B cell (primary cell): ENCODE data around the gene WAC. TPM values are rescaled to one million over a fixed set of nuclear protein-coding genes. Genes with fewer than 3 reads are reported as not detected.
"Not testable (repeated sequence)": the region's sequence is repeated elsewhere in the genome, so short reads cannot be mapped to it uniquely, and the experiment has no call there.

Source experiments
- ATAC-seq: fragments of 200-7000 bp; cut with Tn5 transposase; one replicate; pipeline ENCODE4 v1.10.0; 2021; ENCODE audit warnings: low read depth, mild to moderate bottlenecking, moderate number of reproducible peaks, moderate library complexity
- CTCF ChIA-PET: fragments of 350-600 bp; sonication (Branson Sonifier 250); formaldehyde crosslinking; loops from one replicate; lab custom pipeline; 2021; ENCODE audit warnings: antibody characterized with exemption, inconsistent platforms; lab: Charles Lee
- POLR2A ChIA-PET: fragments of 350-600 bp; sonication (Branson Sonifier 250); formaldehyde crosslinking; loops from one replicate; lab custom pipeline; 2021; ENCODE audit warnings: antibody characterized with exemption; lab: Charles Lee
- DNase-seq: peaks from one replicate; pipeline ENCODE4 v3.0.0; 2013
- H2AFZ ChIP-seq: 2 replicates; pipeline ENCODE4 v1.6.1; 2012; ENCODE audit warnings: mild to moderate bottlenecking, low read depth, low read length; ENCODE audit not compliant: insufficient read depth, poor library complexity, severe bottlenecking
- H3K27ac ChIP-seq, 2 donors: 1 replicate in 1 of 2; 2 replicates in 1 of 2; pipeline ENCODE4 v1.5.1; 2012 to 2013; ENCODE audit warnings: low read length in 2 of 2, mild to moderate bottlenecking in 2 of 2, moderate library complexity in 1 of 2
- H3K27me3 ChIP-seq, 4 experiments: fragments of 200-600 bp in 1 of 4; sonication (generic) in 1 of 4; replicated peaks in 1 of 4; 1 replicate in 2 of 4; 2 replicates in 2 of 4; pipeline versions ENCODE4 v1.6.1 to v1.7.0; 2013 to 2016; ENCODE audit warnings: low read length in 3 of 4, mild to moderate bottlenecking in 2 of 4, mixed read lengths in 1 of 4, moderate library complexity in 1 of 4; ENCODE audit not compliant: insufficient read depth in 4 of 4, control insufficient read depth in 3 of 4; ENCODE audit errors: control extremely low read depth in 1 of 4
- H3K36me3 ChIP-seq, 2 experiments: replicated peaks in 1 of 2; 1 replicate in 1 of 2; 2 replicates in 1 of 2; pipeline versions ENCODE4 v1.6.1 to v1.7.1; 2013; ENCODE audit warnings: low read length in 1 of 2; ENCODE audit not compliant: insufficient read depth in 2 of 2, control insufficient read depth in 1 of 2; ENCODE audit errors: control extremely low read depth in 1 of 2, extremely low read depth in 1 of 2
- H3K4me1 ChIP-seq, 2 donors: fragments of 200-600 bp in 1 of 2; sonication (generic) in 1 of 2; 1 replicate in 1 of 2; 2 replicates in 1 of 2; pipeline versions ENCODE4 v1.5.1 to v1.6.1; 2013 to 2017; ENCODE audit warnings: low read length in 2 of 2; ENCODE audit not compliant: control insufficient read depth in 2 of 2, insufficient read depth in 2 of 2
- H3K4me2 ChIP-seq: replicated peaks from 2 replicates; pipeline ENCODE3; 2012; ENCODE audit warnings: mild to moderate bottlenecking, low read depth, low read length; ENCODE audit not compliant: poor library complexity, severe bottlenecking
- H3K4me3 ChIP-seq, 5 experiments: fragments of 200-600 bp in 1 of 5; sonication (generic) in 1 of 5; 1 replicate in 3 of 5; 2 replicates in 2 of 5; pipeline versions ENCODE4 v1.5.1 to v1.7.0; 2011 to 2016; ENCODE audit warnings: low read length in 4 of 5, mild to moderate bottlenecking in 4 of 5, low read depth in 2 of 5, control low read depth in 1 of 5, moderate library complexity in 1 of 5; ENCODE audit not compliant: insufficient read depth in 1 of 5; ENCODE audit errors: control extremely low read depth in 1 of 5, extremely low read depth in 1 of 5
- H3K79me2 ChIP-seq: fragments of 200-600 bp; sonication (generic); one replicate; pipeline ENCODE4 v1.6.0; 2016; ENCODE audit warnings: low read length; ENCODE audit not compliant: control insufficient read depth, insufficient read depth
- H3K9ac ChIP-seq: fragments of 200-600 bp; sonication (generic); 2 replicates; pipeline ENCODE4 v1.6.1; 2017; ENCODE audit warnings: mild to moderate bottlenecking, low read length, moderate library complexity
- H3K9me3 ChIP-seq, 3 donors: one replicate each; pipeline versions ENCODE4 v1.6.1 to v1.7.1; 2013; ENCODE audit warnings: low read length in 2 of 3; ENCODE audit not compliant: control insufficient read depth in 2 of 3, insufficient read depth in 1 of 3; ENCODE audit errors: control extremely low read depth in 1 of 3
- H4K20me1 ChIP-seq: 2 replicates; pipeline ENCODE4 v1.6.0; 2012; ENCODE audit warnings: mild to moderate bottlenecking, low read length; ENCODE audit not compliant: insufficient read depth, control insufficient read depth, poor library complexity, severe bottlenecking
- H3K27ac Mint-ChIP-seq: one replicate; pipeline ENCODE4 v1.8.0; 2021; ENCODE audit warnings: mixed read lengths
- H3K27me3 Mint-ChIP-seq: one replicate; pipeline ENCODE4 v1.8.0; 2021; ENCODE audit warnings: mixed read lengths
- H3K4me1 Mint-ChIP-seq: one replicate; pipeline ENCODE4 v1.8.0; 2021; ENCODE audit warnings: mixed read lengths
- H3K4me3 Mint-ChIP-seq: one replicate; pipeline ENCODE4 v1.8.0; 2021; ENCODE audit warnings: mixed read lengths
- H3K9me3 Mint-ChIP-seq: one replicate; pipeline ENCODE4 v1.8.0; 2022; ENCODE audit warnings: mixed read lengths; ENCODE audit not compliant: insufficient read depth
- CTCF ChIP-seq: fragments of 200-600 bp; IDR thresholded peaks from one replicate; pipeline ENCODE4 v1.8.0; 2022; ENCODE audit warnings: antibody characterized with exemption, mild to moderate bottlenecking
- EZH2 ChIP-seq: IDR thresholded peaks from 2 replicates; pipeline ENCODE4 v1.6.1; 2012; ENCODE audit warnings: borderline replicate concordance, low read depth, mild to moderate bottlenecking, moderate library complexity, low read length; ENCODE audit not compliant: insufficient read depth, poor library complexity, severe bottlenecking
- WGBS: methylation state at CpG from one replicate; pipeline ENCODE4 v1.1.5; 2013; ENCODE audit warnings: missing lambda C conversion rate; ENCODE audit not compliant: insufficient coverage; 5-methylcytosine and 5-hydroxymethylcytosine counted together
- intact Hi-C: fragments of 100-400 bp; cut with micrococcal nuclease; formaldehyde crosslinking; loops from one replicate; pipeline ENCODE4 v1.10.0; 2022
- polyA plus RNA-seq: library from polyadenylated mRNA; depleted of rRNA; stranded (reverse); fragments of >200 nt; gene quantifications from 2 replicates; pipeline ENCODE4 v1.2.3, GENCODE V29; 2012
- total RNA-seq, 2 donors: library from RNA; stranded (reverse); fragments of 120-200 nt in 1 of 2; gene quantifications; 1 replicate in 1 of 2; 2 replicates in 1 of 2; pipeline versions ENCODE4 v1.2.3 to v1.2.4, GENCODE V29; 2013 to 2022

WAC gene
- total and polyA plus RNA-seq, 2 donors (not counting 1 experiment from before 2014, with no cell fraction given): 77.4 to 196 TPM

- H3K27ac Mint-ChIP-seq, H3K4me2 ChIP-seq, H3K27ac ChIP-seq, H3K9me3 Mint-ChIP-seq, H3K27me3 ChIP-seq, H3K27me3 Mint-ChIP-seq, H2AFZ ChIP-seq, H3K4me1 ChIP-seq, H3K9ac ChIP-seq, intact Hi-C loops, H4K20me1 ChIP-seq, H3K4me3 ChIP-seq, ATAC-seq, H3K4me3 Mint-ChIP-seq, DNase-seq, CTCF ChIA-PET, H3K4me1 Mint-ChIP-seq, POLR2A ChIA-PET: not testable (repeated sequence)
- Histone ChIP-seq H3K79me2 (peaks cover 15% of the 10 kb centered on the region), H3K9me3 (peaks cover 6 to 38% (median 14%) of the 10 kb centered on the region in 3 donors), H3K36me3 (peaks cover 14 to 26% of the 10 kb centered on the region in 2 experiments)
- 98% methylated on average over 11 of the region's 11 CpGs for WGBS
Observed at GRCh38 chr10:28521961-28522360, 11.0 kb upstream of the WAC start.

- H3K9me3 Mint-ChIP-seq: peaks cover 9% of the 10 kb centered on the region
- intact Hi-C loops: no loop called here
Observed at GRCh38 chr10:28523725-28524252, 9.1 kb upstream of the WAC start.

More at GRCh38 chr10:28523725-28524252, 9.1 kb upstream of the WAC start:
- POLR2A ChIA-PET: no interaction called here
- H3K4me3 ChIP-seq: no peak overlapping the region
- H3K4me2 ChIP-seq: no peak overlapping the region
- H3K36me3 ChIP-seq: peaks cover 16 to 26% of the 10 kb centered on the region in 2 experiments
- no peak overlapping the region for H3K4me3 Mint-ChIP-seq
- TF ChIP-seq CTCF: no peak
- no peak for TF ChIP-seq EZH2
- no peaks in the 10 kb centered on the region for H4K20me1 ChIP-seq
- DNase-seq: no peak
- no peak for ATAC-seq
- 100% methylated on average over 1 of the region's 2 CpGs for WGBS
- CTCF ChIA-PET: no interaction called here
- no peaks in the 10 kb centered on the region for H3K4me1 ChIP-seq
- no peak overlapping the region for H2AFZ ChIP-seq
- no peak overlapping the region for H3K9ac ChIP-seq
- peaks cover 6 to 33% (median 14%) of the 10 kb centered on the region in 3 donors for H3K9me3 ChIP-seq
- no peak overlapping the region for H3K27ac Mint-ChIP-seq
- no peak overlapping the region for H3K27ac ChIP-seq
- H3K4me1 Mint-ChIP-seq: peaks cover 7% of the 10 kb centered on the region
- H3K27me3 ChIP-seq: no peaks in the 10 kb centered on the region
- H3K27me3 Mint-ChIP-seq: no peaks in the 10 kb centered on the region
- H3K79me2 ChIP-seq: peaks cover 23% of the 10 kb centered on the region
